ENCODE results near the gene SP3. TPM values are rescaled to one million over a fixed set of nuclear protein-coding genes. Genes with fewer than 3 reads are reported as not detected.

Gene SP3
- total RNA-seq, 6 experiments from 2014 or later = 28.4 to 36.5 (median 32.4) TPM

GRCh38 chr2:173869244-173870229 is 95.6 kb downstream of the SP3 start:
- intact Hi-C loops (cut with DNase I) = no loop called here
- Histone ChIP-seq H3K4me1 (no peaks in the 10 kb centered on the region), H3K4me3 (no peak overlapping the region), H3K27me3 (no peaks in the 10 kb centered on the region), H3K36me3 (no peaks in the 10 kb centered on the region), H3K9me3 (no peaks in the 10 kb centered on the region), H3K27ac (no peak overlapping the region)
- ATAC-seq = no peak
- peak in 1 of 3 donors; percentile 14 for DNase-seq
- WGBS (ENCODE audit: insufficient coverage, low coverage, low lambda C conversion rate, missing lambda C conversion rate) = 55% methylated on average over 8 of the region's 8 CpGs
- TF ChIP-seq CTCF (IDR thresholded peaks at IDR 0.05) (no peak), POLR2A (IDR thresholded peaks at IDR 0.05) (no peak)

GRCh38 chr2:173868406-173868805 is 96.8 kb downstream of the SP3 start:
- Histone ChIP-seq H3K4me1 (no peaks in the 10 kb centered on the region), H3K27me3 (no peaks in the 10 kb centered on the region), H3K9me3 (no peaks in the 10 kb centered on the region), H3K36me3 (no peaks in the 10 kb centered on the region), H3K4me3 (no peak overlapping the region), H3K27ac (no peak overlapping the region)
- ATAC-seq = no peak
- intact Hi-C loops (cut with DNase I) = no loop called here
- peak in 1 of 3 donors; percentile 9 for DNase-seq
- WGBS (ENCODE audit: insufficient coverage, low coverage, low lambda C conversion rate, missing lambda C conversion rate) = 63% methylated on average over 3 of the region's 3 CpGs
- TF ChIP-seq POLR2A (IDR thresholded peaks at IDR 0.05) = no peak
- TF ChIP-seq CTCF (IDR thresholded peaks at IDR 0.05) = no peak

GRCh38 chr2:173866874-173867618 is 98.1 kb downstream of the SP3 start:
- DNase-seq (no peak), ATAC-seq (no peak)
- TF ChIP-seq POLR2A (IDR thresholded peaks at IDR 0.05) (no peak), CTCF (IDR thresholded peaks at IDR 0.05) (no peak)
- intact Hi-C loops (cut with DNase I) = no loop called here
- no peaks in the 10 kb centered on the region for H3K9me3 ChIP-seq
- H3K27me3 ChIP-seq = no peaks in the 10 kb centered on the region
- no peaks in the 10 kb centered on the region for H3K4me1 ChIP-seq
- H3K4me3 ChIP-seq = no peak overlapping the region
- WGBS (ENCODE audit: insufficient coverage, low coverage, low lambda C conversion rate, missing lambda C conversion rate) = 54% methylated on average over 11 of the region's 11 CpGs
- no peak overlapping the region for H3K27ac ChIP-seq
- H3K36me3 ChIP-seq = no peaks in the 10 kb centered on the region

- H3K4me3 ChIP-seq = no peak overlapping the region
- no peak for DNase-seq
- intact Hi-C loops (cut with DNase I) = no loop called here
- H3K27me3 ChIP-seq = no peaks in the 10 kb centered on the region
- H3K36me3 ChIP-seq = no peaks in the 10 kb centered on the region
- ATAC-seq = no peak
- WGBS (ENCODE audit: insufficient coverage, low coverage, low lambda C conversion rate, missing lambda C conversion rate) = 78% methylated on average over 5 of the region's 12 CpGs
- no peaks in the 10 kb centered on the region for H3K9me3 ChIP-seq
- H3K27ac ChIP-seq = no peak overlapping the region
- H3K4me1 ChIP-seq = no peaks in the 10 kb centered on the region
- TF ChIP-seq CTCF (IDR thresholded peaks at IDR 0.05) = no peak
- no peak for TF ChIP-seq POLR2A (IDR thresholded peaks at IDR 0.05)
Observed at GRCh38 chr2:173865971-173866873, 99.0 kb downstream of the SP3 start.

Data from right lobe of liver (tissue), 6 donors.